SIG-M5 treated with dmso at 0.1 percent for 504 hours (cell line): ENCODE data around the gene GPR65.
"Not testable (repeated sequence)": the region's sequence is repeated elsewhere in the genome, so short reads cannot be mapped to it uniquely, and the experiment has no call there.

ENCODE experiments used
- DNase-seq: peaks from one replicate; lab custom pipeline; 2025; ENCODE audit not compliant: unreplicated experiment; lab: John Stamatoyannopoulos, UW

The GPR65 gene

GRCh38 chr14:88003425-88003824, 1.5 kb upstream of the GPR65 start:
- peak; percentile 66 for DNase-seq

DNA sequence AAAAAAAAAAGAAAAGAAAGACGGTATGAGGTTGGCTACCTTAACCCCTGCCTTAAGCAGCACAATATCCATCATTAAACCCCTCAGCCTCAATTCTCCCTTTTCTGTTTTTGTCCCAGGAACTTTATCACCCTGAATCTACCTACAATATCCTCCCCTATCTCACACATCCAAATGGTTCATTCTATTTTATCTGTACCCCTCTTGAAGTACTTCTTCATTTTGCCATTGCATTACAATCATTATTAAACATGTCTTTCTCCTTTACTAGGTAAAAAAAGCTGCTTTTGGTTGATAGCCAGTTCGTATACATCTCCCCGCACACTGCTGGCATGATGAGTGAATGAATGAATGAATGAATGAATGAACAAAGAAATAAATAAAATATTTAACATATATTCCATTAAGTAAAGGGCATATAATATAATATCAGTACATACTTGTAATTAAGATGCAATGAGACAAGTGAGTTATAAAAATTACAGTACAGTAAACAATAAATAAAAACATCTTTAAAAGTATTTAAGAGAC, 364 bp upstream of the GPR65 start:
- DNase-seq = peak; percentile 41

GRCh38 chr14:88005978-88006851, 1.3 kb downstream of the GPR65 start:
- peak; percentile 87 for DNase-seq

GRCh38 chr14:88007608-88008007, 2.7 kb downstream of the GPR65 start:
- no peak for DNase-seq

GRCh38 chr14:88008039-88008742, 3.3 kb downstream of the GPR65 start:
- DNase-seq = no peak

- DNase-seq = no peak
Observed at GRCh38 chr14:88009486-88009885, 4.6 kb downstream of the GPR65 start.

- no peak for DNase-seq
Observed at GRCh38 chr14:88010331-88010730, 5.4 kb downstream of the GPR65 start.

DNA sequence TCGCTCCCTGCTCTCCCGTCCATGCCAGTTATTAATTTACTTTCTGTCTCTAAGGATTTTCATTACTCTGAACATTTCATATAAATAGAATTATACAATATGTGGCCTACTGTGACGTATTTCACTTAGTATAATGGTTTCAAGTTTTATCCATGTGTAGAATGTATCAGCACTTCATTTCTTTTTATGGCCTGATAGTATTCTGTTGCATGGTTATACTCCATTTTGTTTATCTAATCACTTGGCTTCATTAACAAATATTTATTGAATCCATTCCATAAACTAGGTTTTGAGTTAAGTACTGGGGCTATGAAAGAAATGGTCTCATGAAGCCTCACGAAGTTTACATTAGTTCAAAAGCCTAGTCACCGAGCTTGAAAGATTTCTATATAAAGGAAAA, 7.6 kb downstream of the GPR65 start:
- DNase-seq = no peak

DNA sequence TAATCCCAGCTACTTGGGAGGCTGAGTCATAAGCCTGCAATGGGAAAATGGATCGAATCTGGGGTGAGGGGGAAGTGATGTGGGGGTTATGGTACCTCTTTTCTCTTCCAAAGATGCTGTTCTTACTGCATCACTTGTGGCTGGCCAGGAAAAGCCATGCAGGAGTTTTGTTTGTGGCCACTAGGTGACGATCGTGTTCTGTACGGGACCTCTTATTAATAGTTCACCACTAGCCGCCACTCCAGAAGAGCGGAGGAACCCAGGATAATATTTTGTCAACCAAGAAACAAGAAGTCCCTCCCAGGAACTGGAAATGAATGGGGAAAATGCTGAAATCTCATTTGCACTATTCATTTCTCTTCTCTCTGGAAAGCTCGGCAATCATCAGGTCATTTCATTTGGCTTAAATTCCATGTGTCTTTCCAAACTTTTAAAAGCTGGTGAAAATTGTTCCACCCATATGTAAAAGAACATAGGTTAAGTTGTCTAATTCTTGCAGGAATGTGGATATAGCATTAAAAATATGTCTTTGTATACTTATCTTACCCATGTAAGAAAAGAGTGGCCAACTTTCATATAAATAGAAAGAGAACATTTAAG, 8.9 kb downstream of the GPR65 start:
- DNase-seq = peak; percentile 76

DNA sequence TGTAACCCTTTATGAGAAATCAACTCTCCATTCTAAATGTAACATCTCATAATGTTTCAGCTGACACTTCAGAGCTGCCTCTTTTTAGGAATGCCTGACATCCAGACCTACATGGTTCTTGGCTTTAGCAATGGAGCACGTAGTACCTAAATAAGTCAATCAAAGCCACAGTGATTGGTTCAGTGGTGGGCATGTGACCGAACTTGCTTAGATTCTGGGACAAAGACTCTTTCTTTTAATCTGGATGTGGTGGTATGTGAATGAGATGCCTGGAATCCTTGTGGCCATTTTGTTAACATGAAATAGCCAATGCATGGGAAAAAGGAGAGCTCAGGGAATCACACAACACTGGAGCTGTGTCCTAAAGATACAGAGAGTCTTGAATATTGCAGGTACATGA, 11.8 kb downstream of the GPR65 start:
- no peak for DNase-seq

GRCh38 chr14:88017535-88017934, 12.6 kb downstream of the GPR65 start:
- no peak for DNase-seq

DNA sequence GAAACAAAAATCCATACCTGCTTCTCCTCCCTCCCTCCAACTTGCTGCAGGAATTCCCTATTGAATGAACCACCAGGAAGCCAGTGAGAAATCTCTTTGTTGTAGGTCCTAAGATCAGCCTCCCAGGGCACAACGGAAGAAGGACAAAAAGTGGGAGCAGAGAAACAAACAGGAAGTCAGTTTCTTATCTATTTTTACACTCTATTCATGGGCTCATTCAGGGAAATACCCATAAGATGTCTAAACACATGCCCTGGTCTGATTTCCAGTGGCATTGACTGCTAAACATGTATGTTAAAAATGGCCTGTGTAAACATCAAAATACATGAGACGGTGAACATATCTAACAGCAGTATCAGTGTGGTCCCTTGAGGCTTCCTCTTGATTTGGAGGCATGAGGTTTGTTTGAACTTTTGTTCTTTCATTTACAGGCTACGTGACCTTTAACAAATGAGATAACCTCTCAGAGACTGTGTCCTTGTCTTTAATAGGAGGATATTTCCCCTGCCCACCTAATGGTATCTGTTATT, 18.8 kb downstream of the GPR65 start:
- DNase-seq = no peak

DNA sequence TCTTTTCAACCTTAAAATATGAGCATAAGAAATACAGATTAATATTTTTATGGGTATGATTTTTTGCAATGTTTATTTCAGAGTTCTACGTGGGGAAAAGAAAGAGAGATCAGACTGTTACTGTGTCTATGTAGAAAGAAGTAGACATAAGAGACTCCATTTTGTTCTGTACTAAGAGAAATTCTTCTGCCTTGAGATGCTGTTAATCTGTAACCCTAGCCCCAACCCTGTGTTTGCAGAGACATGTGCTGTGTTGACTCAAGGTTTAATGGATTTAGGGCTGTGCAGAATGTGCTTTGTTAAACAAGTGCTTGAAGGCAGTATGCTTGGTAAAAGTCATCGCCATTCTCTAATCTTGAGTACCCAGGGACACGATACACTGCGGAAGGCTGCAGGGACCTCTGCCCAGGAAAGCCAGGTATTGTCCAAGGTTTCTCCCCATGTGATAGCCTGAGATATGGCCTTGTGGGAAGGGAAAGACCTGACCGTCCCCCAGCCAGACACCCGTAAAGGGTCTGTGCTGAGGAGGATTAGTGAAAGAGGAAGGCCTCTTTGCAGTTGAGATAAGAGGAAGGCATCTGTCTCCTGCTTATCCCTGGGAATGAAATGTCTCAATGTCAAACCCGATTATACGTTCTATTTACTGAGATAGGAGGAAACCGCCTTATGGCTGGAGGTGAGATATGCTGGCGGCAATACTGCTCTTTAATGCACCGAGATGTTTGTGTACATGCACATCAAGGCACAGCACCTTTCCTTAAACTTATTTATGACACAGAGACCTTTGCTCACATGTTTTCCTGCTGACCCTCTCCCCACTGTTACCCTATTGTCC, 19.5 kb downstream of the GPR65 start:
- not testable (repeated sequence) for DNase-seq

DNA sequence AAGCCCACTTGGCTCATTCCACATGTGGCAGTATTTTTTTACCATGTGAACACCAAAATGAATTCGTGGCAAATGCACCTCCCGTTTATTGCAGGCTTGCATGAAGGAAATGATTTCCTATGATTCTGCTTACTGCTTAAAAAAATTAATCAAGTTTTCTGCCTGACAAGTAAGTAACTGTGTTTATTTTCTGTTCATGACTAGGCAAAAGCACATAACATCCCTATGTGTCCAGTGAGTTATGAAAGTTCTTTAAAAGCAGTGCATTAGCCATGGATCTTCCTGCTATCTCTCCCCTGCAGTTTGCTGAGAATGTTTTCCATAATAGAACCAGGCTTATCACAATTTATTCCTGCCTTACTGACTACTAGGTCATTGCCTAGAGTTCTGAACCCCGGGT, 20.4 kb downstream of the GPR65 start:
- no peak for DNase-seq

GRCh38 chr14:88026890-88027289, 22.0 kb downstream of the GPR65 start:
- no peak for DNase-seq

- DNase-seq = no peak
Observed at GRCh38 chr14:88029500-88029899, 24.6 kb downstream of the GPR65 start.

GRCh38 chr14:88030079-88030478, 25.1 kb downstream of the GPR65 start:
- peak; percentile 31 for DNase-seq

DNA sequence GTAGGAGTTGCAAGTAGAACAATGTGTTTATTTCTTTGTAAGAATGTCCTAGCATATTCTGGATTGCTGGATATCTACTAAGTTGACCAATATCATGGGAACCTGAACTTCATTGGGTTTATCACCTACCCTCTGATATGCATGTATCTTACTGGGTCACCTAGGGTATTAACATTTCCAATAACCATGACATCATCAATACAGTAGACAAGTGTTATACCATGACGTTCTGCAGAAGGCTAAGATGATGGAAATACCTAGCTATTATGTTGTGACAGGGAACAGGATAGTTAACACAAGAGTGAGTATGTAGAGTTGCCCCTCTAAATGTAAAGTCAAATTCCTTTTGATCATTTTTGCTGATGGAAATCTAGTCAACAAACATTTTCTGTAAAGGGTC, 26.0 kb downstream of the GPR65 start:
- no peak for DNase-seq

DNA sequence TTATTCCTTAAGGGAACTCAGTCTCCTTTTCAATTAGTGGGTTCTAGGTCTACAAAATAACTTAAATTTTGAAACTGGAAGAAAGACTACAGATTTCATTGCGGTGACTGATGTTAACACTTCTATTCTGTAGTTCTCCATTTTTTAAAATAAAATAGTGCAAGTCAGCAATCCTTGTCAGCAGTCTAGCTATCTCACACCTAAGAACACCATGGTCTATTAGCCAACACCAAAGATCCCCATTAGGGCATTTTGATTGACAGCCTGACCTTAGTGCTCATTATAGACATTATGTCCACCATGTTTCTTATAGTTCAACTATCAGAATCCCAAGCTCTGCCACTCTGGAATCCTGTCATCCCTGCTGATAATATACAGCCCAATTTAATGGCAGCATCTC, 27.4 kb downstream of the GPR65 start:
- DNase-seq = no peak

DNA sequence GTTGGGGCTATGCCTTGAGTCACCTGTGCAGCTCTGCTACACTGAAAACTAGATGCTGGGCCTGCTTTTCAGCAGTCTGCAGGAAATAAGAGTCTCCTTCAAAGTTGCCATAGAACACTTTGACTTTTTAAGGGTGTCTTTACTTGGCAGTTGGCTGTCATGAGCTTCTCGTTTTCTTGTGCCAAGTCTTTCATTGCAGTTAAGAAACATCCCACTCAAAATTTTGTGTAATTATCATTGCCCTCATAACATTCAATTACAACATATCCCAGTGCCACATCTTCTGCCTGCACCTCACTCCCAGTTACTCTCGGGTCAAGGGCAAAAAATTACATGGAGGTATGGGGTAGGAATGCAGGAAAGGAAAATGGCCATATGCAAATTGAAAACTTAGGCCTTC, 29.1 kb downstream of the GPR65 start:
- DNase-seq = no peak

DNA sequence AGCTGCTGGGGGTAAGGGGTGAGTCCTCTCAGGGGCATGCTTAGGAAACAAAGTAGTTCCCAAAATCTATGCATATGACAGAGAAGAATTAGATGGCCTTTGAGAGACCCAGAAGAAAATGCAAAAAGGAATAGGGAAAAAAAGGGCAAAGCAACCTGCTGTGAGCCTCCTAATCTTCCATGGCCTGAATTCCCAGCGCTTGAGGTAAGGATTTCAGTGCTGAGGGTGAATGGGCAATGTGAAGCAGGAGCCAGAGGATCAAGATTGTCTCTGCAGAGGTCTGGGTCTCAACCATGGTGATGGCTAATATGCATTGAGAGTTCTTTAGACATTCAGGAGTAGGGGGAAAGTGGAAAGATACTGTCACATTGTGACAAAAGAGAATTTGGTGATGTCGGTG, 31.5 kb downstream of the GPR65 start:
- no peak for DNase-seq
